Measurements from ENCODE around the gene WDFY2. TPM values are rescaled to one million over a fixed set of nuclear protein-coding genes. Genes with fewer than 3 reads are reported as not detected.

The WDFY2 gene
- total and polyA plus RNA-seq, 2 of the 8 experiments (the other 6 are each of a cell fraction or from before 2014, with no cell fraction given), result 13.9 to 29.0 TPM

DNA sequence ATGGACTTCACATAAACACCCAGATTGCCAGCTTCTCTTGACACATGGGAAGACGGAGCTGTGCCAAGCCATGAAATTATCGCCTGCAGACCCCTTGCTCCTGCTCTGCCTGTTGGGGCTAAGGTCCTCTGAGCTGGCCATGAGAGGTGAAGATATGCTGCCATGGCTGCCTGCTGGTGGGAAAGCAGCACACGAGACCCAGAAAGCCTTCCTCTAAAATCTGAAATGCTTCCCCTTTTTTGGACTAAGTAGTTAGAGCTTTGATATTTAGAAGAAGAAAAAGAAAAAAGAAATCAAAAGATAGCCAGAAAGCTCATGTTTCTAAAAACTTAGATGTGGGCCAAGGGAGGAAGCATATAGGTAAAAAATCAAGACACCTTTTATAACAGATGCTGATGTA lies 11.2 kb downstream of the WDFY2 start (continued):
- TF ChIP-seq KDM1A (IDR thresholded peaks at IDR 0.05; ENCODE audit: borderline replicate concordance, low read length) (no peak), FOSL1 (IDR thresholded peaks at IDR 0.05; ENCODE audit: insufficient read depth, low read depth, low read length) (no peak), SAP30 (IDR thresholded peaks at IDR 0.05; ENCODE audit: insufficient read depth, insufficient replicate concordance, low read length) (no peak), TEAD4 (IDR thresholded peaks at IDR 0.05; ENCODE audit: low read depth, low read length) (no peak), KDM5A (IDR thresholded peaks at IDR 0.05; ENCODE audit: low read length) (no peak)
- TF ChIP-seq, protein P1, sequence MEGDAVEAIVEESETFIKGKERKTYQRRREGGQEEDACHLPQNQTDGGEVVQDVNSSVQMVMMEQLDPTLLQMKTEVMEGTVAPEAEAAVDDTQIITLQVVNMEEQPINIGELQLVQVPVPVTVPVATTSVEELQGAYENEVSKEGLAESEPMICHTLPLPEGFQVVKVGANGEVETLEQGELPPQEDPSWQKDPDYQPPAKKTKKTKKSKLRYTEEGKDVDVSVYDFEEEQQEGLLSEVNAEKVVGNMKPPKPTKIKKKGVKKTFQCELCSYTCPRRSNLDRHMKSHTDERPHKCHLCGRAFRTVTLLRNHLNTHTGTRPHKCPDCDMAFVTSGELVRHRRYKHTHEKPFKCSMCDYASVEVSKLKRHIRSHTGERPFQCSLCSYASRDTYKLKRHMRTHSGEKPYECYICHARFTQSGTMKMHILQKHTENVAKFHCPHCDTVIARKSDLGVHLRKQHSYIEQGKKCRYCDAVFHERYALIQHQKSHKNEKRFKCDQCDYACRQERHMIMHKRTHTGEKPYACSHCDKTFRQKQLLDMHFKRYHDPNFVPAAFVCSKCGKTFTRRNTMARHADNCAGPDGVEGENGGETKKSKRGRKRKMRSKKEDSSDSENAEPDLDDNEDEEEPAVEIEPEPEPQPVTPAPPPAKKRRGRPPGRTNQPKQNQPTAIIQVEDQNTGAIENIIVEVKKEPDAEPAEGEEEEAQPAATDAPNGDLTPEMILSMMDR (IDR thresholded peaks at IDR 0.05; ENCODE audit: control extremely low read depth in 1 of 3, insufficient read depth in 1 of 3, low read depth in 1 of 3, low read length in 3 of 3), result no peak

All from H1 (cell line).